K562 (cell line): Measurements from ENCODE around the gene DPM2.

Source experiments
- POLR2A ChIP-seq: fragments of 450-650 bp; conservative IDR thresholded peaks from 2 replicates; pipeline ENCODE4 v1.6.1; 2016
- TCF7L2 ChIP-seq: fragments of 150-350 bp; IDR thresholded peaks from 2 replicates; pipeline ENCODE4 v1.6.1; 2016; ENCODE audit warnings: low read depth, mild to moderate bottlenecking, low read length, moderate library complexity

GRCh38 chr9:127918183-127919107, 19.2 kb downstream of the DPM2 start:
- TF ChIP-seq POLR2A = 0 out of 2 replicates have a peak, but pooled peaks have one; percentile 32
- no peak for TF ChIP-seq TCF7L2
